ENCODE data around the gene NECTIN2. TPM values are rescaled to one million over a fixed set of nuclear protein-coding genes. Genes with fewer than 3 reads are reported as not detected.

The NECTIN2 gene
- total RNA-seq, 1 experiment from 2014 or later, result 104 TPM

DNA sequence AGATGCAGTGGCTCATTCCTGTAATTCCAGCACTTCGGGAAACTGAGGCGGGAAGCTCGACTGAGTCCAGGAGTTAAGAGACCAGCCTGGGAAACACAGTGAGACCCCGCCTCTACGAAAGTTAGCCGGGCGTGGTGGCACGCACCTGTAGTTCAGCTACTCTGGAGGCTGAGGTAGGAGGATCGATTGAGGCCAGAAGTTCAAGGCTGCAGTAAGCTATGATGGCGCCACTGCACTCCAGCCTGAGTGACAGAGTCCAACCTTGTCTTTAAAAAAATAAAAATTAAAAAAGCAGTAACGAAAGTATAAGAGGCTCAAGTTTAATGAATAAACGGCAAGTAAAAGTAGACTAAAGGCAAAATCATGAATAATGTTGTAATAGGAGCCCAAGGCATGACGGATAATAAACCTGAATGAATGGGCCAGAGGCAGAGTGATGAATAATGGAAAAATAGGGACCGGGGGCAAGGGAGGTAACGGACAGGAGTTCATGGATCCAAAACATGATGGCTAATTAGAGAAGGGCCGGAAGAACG, 43.8 kb downstream of the NECTIN2 start:
- CTCF ChIA-PET, result interaction anchor here (0.5 to 1.0 kb wide), 3 partner anchors 14 to 118 kb away, joined by 3 to 10 read pairs (median 5); no protein-coding TSS in a partner anchor
- intact Hi-C loops (cut with micrococcal nuclease; ENCODE audit: unreplicated experiment), result no loop called here
- no peak for TF ChIP-seq TCF7L2 (IDR thresholded peaks at IDR 0.05; ENCODE audit: low read depth, low read length)
- TF ChIP-seq, protein P1, sequence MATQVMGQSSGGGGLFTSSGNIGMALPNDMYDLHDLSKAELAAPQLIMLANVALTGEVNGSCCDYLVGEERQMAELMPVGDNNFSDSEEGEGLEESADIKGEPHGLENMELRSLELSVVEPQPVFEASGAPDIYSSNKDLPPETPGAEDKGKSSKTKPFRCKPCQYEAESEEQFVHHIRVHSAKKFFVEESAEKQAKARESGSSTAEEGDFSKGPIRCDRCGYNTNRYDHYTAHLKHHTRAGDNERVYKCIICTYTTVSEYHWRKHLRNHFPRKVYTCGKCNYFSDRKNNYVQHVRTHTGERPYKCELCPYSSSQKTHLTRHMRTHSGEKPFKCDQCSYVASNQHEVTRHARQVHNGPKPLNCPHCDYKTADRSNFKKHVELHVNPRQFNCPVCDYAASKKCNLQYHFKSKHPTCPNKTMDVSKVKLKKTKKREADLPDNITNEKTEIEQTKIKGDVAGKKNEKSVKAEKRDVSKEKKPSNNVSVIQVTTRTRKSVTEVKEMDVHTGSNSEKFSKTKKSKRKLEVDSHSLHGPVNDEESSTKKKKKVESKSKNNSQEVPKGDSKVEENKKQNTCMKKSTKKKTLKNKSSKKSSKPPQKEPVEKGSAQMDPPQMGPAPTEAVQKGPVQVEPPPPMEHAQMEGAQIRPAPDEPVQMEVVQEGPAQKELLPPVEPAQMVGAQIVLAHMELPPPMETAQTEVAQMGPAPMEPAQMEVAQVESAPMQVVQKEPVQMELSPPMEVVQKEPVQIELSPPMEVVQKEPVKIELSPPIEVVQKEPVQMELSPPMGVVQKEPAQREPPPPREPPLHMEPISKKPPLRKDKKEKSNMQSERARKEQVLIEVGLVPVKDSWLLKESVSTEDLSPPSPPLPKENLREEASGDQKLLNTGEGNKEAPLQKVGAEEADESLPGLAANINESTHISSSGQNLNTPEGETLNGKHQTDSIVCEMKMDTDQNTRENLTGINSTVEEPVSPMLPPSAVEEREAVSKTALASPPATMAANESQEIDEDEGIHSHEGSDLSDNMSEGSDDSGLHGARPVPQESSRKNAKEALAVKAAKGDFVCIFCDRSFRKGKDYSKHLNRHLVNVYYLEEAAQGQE (IDR thresholded peaks at IDR 0.05; ENCODE audit: insufficient read depth in 1 of 2, low read depth in 2 of 2, low read length in 1 of 2), result no peak
- TF ChIP-seq, protein P2, sequence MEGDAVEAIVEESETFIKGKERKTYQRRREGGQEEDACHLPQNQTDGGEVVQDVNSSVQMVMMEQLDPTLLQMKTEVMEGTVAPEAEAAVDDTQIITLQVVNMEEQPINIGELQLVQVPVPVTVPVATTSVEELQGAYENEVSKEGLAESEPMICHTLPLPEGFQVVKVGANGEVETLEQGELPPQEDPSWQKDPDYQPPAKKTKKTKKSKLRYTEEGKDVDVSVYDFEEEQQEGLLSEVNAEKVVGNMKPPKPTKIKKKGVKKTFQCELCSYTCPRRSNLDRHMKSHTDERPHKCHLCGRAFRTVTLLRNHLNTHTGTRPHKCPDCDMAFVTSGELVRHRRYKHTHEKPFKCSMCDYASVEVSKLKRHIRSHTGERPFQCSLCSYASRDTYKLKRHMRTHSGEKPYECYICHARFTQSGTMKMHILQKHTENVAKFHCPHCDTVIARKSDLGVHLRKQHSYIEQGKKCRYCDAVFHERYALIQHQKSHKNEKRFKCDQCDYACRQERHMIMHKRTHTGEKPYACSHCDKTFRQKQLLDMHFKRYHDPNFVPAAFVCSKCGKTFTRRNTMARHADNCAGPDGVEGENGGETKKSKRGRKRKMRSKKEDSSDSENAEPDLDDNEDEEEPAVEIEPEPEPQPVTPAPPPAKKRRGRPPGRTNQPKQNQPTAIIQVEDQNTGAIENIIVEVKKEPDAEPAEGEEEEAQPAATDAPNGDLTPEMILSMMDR (IDR thresholded peaks at IDR 0.05), result no peak
- no peak for TF ChIP-seq POLR2AphosphoS5 (IDR thresholded peaks at IDR 0.05; ENCODE audit: low read depth, low read length)
- TF ChIP-seq SIN3A (IDR thresholded peaks at IDR 0.05; ENCODE audit: borderline replicate concordance, insufficient read depth, low read depth, low read length), result no peak

GRCh38 chr19:44890366-44891015, 44.4 kb downstream of the NECTIN2 start:
- Histone ChIP-seq H3K4me3 (ENCODE audit: low read depth in 2 of 2, low read length in 2 of 2) (peak overlapping the region; percentile 42 to 65), H3K9me3 (ENCODE audit: control insufficient read depth, insufficient read depth, low read depth, low read length) (no peaks in the 10 kb centered on the region), H3K27me3 (ENCODE audit: control insufficient read depth, insufficient read depth, low read length) (no peaks in the 10 kb centered on the region), H3K4me1 (ENCODE audit: control insufficient read depth, insufficient read depth, low read length) (peaks cover 7% of the 10 kb centered on the region; the same call in 1 of the 2 replicates), H3K36me3 (ENCODE audit: control insufficient read depth, insufficient read depth, low read length) (peaks cover 18% of the 10 kb centered on the region), H3K27ac (ENCODE audit: low read length) (peak overlapping the region; percentile 93)
- in situ Hi-C loops (cut with HindIII; ENCODE audit: low pct_unique_long_range_greater_than_20kb, low sequenced_read_pairs) (no loop called here), intact Hi-C loops (cut with micrococcal nuclease; ENCODE audit: unreplicated experiment) (no loop called here)
- DNase-seq (ENCODE audit: low read depth, low spot score) (peak; percentile 97), ATAC-seq (peak; percentile 92)
- TF ChIP-seq, protein P2 (IDR thresholded peaks at IDR 0.05), result no peak
- TF ChIP-seq, protein P1 (IDR thresholded peaks at IDR 0.05; ENCODE audit: insufficient read depth in 1 of 2, low read depth in 2 of 2, low read length in 1 of 2), result no peak
- 0 out of 2 replicates have a peak, but pooled peaks have one; percentile 36 for TF ChIP-seq TCF7L2 (IDR thresholded peaks at IDR 0.05; ENCODE audit: low read depth, low read length)
- peak; percentile 95 for TF ChIP-seq POLR2AphosphoS5 (IDR thresholded peaks at IDR 0.05; ENCODE audit: low read depth, low read length)
- TF ChIP-seq SIN3A (IDR thresholded peaks at IDR 0.05; ENCODE audit: borderline replicate concordance, insufficient read depth, low read depth, low read length), result peak; percentile 91; the same call in 1 of the 2 replicates
- CTCF ChIA-PET, result interaction anchor here (0.6 to 1.0 kb wide), 2 partner anchors 14 to 119 kb away, joined by 5 to 10 read pairs; no protein-coding TSS in a partner anchor
- BruUV-seq (replicated peaks), result no TSS peak
- POLR2A ChIA-PET, result interaction anchor here (0.6 kb wide), 1 partner anchor 42 kb away, joined by 22 read pairs; no protein-coding TSS in a partner anchor

More for the DNA sequence above, 43.8 kb downstream of the NECTIN2 start:
- BruUV-seq (replicated peaks), result TSS peak; percentile 98
- H3K36me3 ChIP-seq (ENCODE audit: control insufficient read depth, insufficient read depth, low read length), result peaks cover 18% of the 10 kb centered on the region
- in situ Hi-C loops (cut with HindIII; ENCODE audit: low pct_unique_long_range_greater_than_20kb, low sequenced_read_pairs), result no loop called here
- ATAC-seq (no peak), DNase-seq (ENCODE audit: low read depth, low spot score) (no peak)
- POLR2A ChIA-PET, result interaction anchor here (0.6 kb wide), 1 partner anchor 41 kb away, joined by 22 read pairs; no protein-coding TSS in a partner anchor
- no peaks in the 10 kb centered on the region for H3K9me3 ChIP-seq (ENCODE audit: control insufficient read depth, insufficient read depth, low read depth, low read length)
- H3K4me1 ChIP-seq (ENCODE audit: control insufficient read depth, insufficient read depth, low read length), result peaks cover 7% of the 10 kb centered on the region; the same call in 1 of the 2 replicates
- peak overlapping the region; percentile 93 for H3K27ac ChIP-seq (ENCODE audit: low read length)
- no peaks in the 10 kb centered on the region for H3K27me3 ChIP-seq (ENCODE audit: control insufficient read depth, insufficient read depth, low read length)
- H3K4me3 ChIP-seq (ENCODE audit: low read depth in 2 of 2, low read length in 2 of 2), result peak overlapping the region; percentile 42 to 65
